Endometrial microvascular endothelial cells (primary cell): ENCODE measurements around the gene KCNE1. TPM values are rescaled to one million over a fixed set of nuclear protein-coding genes. Genes with fewer than 3 reads are reported as not detected.
"Not testable (repeated sequence)": the region's sequence is repeated elsewhere in the genome, so short reads cannot be mapped to it uniquely, and the experiment has no call there.

Experiments used
- in situ Hi-C: cut with HindIII; loops from 2 replicates; pipeline ENCODE4 v1.10.0; 2017; ENCODE audit warnings: low sequenced_read_pairs, low pct_unique_long_range_greater_than_20kb; ENCODE audit errors: inconsistent ontology term
- total RNA-seq: library from RNA; depleted of rRNA; stranded (reverse); fragments of >200 nt; gene quantifications from one replicate; pipeline ENCODE4 v1.2.3, GENCODE V29; 2015; ENCODE audit errors: inconsistent ontology term

KCNE1 gene
- total RNA-seq, 1 donor from 2014 or later, result not detected

DNA sequence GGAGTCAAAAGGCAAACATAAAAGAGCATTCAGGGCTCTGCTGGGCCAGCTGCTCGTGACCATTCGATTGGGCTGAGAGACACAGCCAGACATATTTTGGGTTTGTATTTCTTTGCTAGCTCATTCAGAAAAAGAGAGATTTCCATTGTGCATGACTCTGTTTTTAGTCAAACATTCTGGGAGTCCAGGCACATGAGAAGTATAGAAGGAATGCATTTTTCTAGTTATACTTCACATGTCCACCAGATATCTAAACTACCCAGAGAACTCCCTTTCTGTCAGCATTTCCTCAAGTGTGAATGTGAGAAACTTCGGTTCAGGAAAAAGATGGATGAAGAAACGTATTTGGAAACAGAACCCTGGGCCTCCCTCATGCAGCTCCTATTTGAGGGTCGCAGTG lies 6.3 kb upstream of the KCNE1 start:
- in situ Hi-C loops, result no loop called here

DNA sequence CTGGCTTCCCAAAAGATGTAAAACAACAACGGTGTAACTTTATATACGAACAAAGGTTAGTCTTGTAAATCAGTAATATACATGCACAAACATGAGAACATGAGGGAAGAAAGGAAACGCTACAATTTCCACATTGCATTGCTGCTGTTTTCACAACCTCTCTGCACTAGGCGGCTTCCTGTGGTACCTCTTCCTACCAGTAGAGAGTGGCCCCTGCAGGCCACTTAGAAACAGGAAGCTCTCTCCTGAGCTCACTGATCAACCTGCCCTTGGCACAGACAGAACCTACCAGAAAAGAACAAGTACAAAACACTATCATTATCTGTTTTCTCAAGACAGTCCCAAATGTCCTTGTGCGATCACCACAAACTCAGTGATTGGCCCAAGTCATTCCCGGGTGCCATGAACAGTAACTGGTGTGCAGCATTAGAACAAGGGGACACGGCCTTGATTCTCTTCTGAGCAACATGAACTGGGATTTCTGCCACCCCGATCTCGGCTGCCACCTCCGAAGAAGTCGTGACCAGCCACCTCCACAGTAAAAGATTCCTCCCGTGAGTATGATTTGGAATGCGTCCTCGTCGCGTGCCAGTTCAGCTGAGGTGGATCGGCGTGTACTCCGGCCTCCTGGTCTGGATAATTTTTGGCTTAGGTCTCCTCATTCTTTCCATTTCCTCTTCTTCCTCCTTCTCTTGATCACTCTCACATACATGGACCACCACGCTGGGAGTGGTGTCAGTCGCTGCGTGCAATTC lies 5.7 kb upstream of the KCNE1 start:
- in situ Hi-C loops, result no loop called here

DNA sequence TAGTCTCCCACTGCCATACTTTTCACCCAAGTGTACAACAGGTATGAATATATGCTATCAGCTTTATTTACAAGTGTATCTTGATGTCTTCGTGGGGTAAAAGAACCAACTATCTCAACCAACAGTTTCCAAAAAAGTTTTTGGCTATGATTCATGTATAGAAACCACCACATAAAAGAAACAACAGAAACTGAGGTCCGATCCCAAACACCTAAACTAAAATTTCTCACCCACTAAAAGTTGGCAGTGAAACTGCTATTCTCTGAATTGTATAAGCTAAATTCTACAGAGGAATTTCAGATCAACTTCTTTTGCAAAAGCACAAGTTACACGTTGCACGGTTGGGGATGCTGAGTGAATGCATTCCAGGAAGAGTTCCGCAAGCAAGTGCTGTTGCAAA lies 5.0 kb upstream of the KCNE1 start:
- in situ Hi-C loops, result no loop called here

DNA sequence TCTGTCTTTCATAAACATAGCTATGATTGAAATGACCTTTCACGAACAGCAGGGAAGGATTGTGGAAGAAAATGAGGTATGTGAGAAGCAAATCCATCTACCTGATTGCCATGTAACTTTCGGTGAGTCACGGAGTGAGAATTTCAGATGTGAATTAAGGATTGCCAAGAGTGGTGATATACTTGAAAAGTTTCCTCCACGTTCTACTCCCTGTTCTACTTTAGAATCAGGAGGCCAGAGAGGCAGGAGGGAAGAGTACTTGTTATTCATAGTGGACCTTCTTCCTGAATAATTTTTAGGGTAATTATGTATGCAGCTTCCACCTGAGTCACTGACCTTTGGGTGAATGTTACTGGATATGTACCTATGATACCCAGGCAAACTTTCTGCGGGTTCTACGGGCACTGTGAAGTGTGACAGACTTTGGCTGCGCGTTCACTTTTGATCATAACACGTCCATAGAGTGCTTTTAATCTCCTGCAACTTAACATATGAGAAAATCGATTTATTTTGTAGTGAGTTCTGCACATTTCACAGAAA lies 2.6 kb upstream of the KCNE1 start:
- in situ Hi-C loops, result no loop called here

DNA sequence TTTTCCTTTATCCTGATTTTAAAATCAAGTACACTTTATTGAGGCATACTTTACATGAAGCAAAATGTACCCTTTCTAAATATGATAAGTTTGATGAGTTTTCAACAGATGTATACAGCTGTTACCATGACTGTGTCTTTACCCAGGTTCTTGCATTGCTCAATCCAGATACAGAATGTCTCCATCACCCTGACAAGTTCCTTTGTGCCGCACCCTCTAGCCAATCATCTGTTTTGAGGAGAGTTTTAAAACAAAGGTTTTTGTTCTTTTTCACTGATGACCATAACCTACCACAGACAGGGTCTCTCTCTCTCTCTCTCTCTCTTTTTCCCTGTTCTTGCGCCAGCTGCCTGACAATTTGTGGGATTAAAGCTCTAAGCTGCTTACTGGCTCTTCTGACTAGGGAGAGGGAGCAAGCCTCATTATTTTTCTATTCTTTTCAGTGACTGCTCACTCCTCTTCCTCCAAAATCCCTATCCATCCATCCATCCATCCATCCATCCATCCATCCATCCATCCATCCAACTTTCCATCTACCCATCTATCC lies 1.2 kb upstream of the KCNE1 start:
- in situ Hi-C loops, result no loop called here

DNA sequence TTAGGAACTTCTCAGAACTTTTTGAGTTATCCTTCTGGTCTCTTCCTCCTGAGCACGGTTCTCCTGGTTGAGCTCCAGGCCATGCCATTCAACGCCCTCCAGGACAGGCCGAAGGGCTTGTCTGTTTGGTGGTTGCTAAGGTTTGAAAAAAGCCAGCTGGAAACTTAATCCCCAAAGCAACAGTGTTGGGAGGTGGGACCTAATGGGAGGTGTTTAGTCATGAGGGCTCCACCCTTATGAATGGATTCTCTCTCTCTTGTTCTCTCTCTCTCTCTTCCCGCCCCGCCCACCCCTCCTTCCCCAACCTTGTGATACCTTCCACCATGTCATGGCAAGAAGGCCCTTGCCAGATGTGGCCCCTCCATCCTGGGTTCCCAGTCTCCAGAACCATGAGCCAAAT lies 829 bp downstream of the KCNE1 start:
- in situ Hi-C loops, result no loop called here

DNA sequence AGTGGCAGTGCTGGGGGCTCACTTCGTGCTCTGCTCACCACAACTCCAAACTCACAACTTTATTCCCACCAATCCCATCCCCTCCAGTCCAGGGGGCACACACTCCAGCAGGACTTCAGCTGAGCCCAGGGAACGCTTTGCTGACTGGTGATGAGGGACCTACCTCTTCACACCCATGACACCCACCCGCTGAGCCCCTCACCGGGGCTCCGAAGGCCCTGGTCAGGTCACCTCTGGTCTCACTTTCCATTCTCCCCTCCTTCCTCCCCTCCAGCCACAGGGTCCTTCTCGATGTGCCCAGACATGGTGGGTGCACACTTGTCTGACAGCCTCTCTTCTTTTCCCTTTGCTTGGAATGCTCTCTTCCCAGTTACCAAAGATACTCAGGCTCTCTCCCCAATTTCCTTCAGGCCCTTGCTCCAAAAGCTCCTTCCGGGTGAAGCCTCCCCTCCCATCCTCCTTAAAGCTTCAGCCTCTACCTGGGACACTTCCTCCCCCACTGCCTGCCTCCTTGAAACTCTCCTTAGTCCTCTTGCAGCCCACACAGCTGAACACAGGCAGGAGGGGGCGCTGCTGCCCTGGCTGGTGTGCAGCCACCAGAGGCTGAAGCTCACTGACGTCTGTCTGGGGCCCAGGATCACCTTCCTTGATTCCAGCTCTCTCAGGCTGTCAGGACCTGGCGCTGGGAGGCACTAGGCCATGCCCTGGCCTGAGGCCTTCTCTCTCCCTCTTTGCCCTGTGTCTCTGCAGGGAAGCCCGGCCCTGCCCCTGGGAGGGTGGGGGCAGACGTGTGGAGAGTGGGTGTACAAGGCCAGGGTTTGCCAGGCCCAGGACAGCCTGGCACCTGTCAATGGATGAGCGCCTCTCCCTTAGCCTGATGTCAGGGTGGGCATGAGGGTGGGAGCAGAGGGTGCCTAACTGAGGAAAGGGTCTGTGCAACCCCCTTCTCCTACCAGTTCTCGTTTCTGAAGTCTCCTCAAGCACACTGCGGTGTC lies 1.6 kb downstream of the KCNE1 start:
- in situ Hi-C loops, result no loop called here

DNA sequence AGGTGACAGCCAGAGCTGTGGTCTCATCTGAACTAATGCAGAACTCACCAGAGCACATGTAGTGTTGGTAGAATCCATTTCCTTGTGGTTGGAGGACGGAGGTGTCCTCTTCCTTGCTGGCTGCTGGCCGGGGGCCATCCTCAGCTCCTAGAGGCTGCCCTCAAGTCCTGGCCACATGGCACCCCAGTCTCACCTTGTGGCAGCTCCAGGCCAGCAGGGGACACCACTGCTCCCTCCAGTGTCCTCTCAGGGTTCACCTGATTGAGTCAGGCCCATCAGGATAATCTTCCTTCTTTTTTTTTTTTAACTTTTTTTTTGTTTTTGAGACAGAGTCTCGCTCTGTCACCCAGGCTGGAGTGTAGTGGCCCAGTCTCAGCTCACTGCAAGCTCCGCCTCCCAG lies 2.9 kb downstream of the KCNE1 start:
- in situ Hi-C loops, result no loop called here

DNA sequence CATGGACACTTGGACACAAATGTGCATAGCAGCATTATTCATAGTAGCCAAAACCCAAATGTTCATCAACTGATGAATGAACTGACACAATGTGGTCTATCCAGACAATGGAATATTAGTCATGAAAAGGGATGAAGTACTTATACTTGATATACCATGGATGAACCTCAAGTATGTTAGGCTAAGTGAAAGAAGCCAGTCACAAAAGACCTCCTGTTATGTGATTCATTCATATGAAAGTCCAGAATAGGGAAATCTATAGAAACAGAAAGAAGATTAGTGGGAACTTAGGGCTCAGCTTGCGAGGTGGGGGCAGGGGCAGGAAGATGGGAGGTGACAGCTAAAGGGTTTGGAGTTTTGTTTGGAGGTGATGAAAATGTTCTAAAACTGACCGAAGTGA lies 7.4 kb downstream of the KCNE1 start:
- in situ Hi-C loops, result no loop called here

DNA sequence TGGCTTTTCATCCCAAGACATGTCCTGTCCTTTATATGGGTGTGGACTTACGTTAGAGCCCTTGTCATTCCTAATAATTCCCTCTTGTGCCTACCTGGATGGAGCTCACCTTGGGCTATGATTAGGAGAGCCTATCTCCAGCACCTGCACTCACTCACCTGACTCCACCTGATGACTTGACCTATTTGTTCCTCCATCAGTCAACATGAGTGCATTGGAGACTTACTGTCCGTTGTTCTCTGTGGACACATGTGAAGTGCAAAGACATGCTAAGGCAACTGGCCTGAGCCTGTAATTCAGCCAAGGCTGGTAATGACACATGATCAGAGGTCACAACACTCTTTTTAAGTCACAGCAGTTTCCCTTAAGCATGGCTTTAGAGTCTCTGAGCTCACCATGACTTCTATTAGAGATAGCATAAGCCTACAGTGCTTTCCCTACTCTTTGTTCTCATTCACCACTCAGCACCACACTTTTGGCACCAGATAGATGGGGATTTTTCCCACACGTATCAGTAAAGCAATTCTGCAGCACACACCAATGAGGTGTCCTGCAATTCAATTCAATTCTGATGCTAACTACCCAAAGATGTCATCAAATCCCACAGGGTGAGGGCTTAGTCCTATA lies 9.4 kb downstream of the KCNE1 start:
- in situ Hi-C loops, result no loop called here

DNA sequence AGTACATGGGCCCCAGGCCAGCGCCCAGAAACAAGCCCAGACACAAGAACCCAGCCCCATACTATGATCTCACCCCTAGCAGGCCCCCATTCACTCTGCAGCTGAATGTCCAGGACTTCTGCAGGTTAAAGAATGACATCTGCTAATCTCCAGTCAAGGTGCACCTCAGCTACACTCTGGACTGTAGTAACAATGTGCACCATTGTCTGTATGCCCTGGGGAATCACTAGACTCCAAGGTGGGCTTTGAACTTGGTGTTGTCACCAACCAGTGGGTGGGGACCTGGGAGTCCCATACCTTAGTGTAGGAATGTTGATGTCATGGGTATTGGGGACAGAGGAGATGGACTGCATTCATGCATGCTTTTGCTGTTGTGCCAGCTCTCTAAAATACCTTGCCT lies 10.3 kb downstream of the KCNE1 start:
- in situ Hi-C loops, result no loop called here

DNA sequence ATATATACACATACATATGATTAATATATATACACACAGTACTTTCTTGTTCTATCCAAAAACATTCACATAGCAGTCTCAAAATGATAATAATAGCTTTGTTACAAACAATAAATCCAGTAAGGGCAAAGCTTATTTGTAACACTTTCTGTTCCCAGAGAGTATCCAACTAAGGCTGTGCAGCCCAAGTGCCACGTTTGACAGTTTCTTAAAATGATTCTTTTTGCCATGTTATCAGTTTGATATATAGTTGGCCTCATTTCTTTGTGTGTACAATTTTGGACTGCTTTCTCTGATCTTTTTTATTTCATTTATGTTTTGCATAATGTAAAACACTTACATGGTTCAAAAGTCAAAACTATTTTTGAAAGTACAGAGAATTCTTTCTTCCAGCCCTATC lies 11.8 kb downstream of the KCNE1 start:
- in situ Hi-C loops, result no loop called here

DNA sequence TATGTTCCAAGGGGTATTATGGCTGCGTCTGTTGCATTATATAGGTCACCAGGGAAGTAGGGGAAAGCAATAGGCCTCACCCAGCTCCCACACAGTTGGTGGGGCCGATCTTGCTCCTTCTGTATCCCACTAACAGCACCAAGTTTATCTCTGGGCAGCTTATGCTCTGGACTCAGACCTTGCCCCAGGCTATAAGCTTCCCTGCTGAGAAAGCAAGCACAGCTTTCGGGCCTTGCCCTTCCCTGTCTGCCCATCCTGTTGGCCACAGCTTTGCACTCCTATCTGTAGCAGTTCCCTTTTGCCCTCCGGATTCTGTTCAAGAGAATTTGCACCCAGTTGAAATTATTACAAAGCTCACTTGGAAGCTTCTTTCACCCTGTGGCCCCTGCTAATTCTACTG lies 12.9 kb downstream of the KCNE1 start:
- in situ Hi-C loops, result no loop called here

DNA sequence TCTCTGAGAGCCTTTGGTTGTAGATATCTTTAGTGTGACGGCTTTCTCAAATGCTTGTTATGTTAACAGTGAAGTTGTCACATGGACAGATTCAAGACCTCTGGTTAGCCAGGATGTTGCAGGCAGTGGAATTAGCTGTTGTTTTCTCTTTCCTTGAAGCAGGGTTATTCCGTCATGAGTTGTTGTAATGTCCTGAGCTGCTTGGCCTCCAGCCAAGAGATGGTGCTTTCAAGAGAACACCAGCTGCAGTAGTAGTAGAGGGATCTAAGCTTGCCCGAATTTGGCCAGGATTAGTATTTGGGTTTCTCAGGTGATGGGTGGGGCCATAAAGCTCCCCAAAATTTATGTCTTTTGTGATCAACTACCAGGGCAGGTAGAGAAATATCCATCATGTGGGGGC lies 13.4 kb downstream of the KCNE1 start:
- in situ Hi-C loops, result no loop called here

DNA sequence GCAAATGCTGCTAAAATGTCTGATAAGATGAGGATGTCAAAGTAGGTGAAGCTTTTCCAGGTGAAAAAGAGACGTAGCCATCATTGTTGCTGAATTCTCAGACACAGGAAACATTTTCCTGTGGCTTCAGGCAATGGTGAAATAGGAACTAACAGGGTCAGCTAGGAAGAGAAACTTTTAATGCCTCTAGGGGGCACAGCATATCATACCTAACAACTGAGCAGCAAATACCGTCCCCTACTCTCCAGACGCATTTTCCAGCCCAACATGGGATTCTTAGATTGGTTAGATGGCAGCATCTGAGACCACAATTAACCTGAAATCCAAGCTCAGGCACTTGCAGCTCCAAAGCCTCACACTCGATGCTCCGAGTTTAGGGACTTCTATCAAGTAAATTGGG lies 28.2 kb downstream of the KCNE1 start:
- in situ Hi-C loops, result not testable (repeated sequence)

DNA sequence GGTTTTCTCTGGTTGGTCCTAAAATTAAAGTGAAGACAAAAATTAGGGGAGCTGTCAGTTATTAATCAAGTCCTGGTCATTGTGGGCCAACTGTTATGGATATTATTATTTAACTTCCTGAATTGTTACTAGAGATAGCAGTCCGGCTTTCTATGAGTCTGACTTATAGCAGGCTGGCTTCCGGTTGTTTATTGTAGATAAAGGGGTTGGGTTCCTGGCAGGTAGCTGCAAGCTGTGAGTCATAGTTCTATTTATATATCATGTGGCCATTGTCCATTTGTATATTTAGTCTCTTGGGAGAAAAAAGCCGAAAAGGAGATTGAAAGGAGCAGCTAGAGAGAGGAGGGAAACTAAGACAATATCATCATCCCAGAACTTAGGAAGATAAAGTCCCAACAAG lies 28.6 kb downstream of the KCNE1 start:
- in situ Hi-C loops, result not testable (repeated sequence)

DNA sequence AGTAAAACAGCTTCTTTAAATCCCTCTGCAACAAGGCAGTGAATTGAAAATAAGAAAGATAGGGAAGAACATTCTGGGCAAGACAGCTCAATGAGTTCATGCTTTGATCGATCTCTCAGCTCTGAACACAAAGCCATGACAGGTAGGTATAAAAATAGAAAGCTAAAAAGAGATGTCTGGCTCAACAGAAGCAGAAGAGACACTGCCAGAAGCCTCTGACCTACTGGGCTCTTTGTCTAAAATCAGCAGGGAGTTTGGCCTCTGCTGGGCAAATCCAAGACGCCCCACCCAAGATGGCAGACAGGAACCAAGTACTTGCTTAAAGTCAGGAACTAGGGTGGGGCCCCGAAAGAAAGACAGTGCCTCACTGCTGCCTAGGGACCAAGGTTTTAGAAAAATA lies 44.7 kb downstream of the KCNE1 start:
- in situ Hi-C loops, result not testable (repeated sequence)

DNA sequence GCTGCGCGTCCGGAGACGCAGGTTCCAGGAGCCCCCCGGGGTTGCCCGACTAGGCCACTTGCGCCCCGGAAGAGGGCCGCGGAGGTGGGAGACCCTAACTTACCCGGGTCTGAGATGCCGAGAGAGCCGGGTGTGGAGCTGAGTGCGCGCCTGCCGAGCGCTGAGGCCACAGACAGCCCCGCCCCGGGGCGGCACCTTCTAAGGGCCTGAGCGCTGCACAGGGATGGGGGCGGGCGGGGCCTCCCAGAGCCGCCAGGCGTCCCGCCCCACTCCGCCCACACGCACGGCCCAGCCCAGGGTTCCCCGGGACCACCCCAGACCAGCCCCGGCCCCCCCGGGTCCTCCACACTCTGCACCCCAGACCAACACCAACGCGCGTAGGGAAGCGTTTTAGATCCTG lies 52.6 kb downstream of the KCNE1 start:
- in situ Hi-C loops, result not testable (repeated sequence)

DNA sequence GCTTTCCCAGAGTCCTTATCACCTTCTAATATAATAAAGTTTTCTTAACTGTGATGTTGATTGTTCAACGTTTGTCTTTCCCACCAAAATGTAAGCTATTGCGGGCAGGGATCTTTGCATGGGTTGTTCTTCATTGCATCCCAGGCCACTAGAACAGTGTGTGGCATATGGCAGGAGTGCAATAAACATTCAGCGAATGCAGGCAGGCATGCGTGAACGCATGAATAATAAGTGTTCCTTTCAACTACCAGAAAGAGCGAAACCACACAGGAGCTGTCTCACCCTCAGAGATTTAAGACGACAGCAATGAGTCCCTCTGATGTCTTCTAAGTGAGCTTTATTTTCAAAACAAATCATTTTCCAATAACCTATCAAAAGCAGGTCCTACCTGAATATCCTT lies 53.7 kb downstream of the KCNE1 start:
- in situ Hi-C loops, result not testable (repeated sequence)
